Measurements from ENCODE around the gene TSC22D1.

Gene TSC22D1

GRCh38 chr13:44411841-44412240 is 164.3 kb downstream of the TSC22D1 start:
- TF ChIP-seq CTCF (conservative IDR thresholded peaks at IDR 0.05; ENCODE audit: low read depth, low read length) = no peak
- DNase-seq (ENCODE audit: low read depth) = no peak
- H3K4me3 ChIP-seq (ENCODE audit: low read depth, low read length) = no peak overlapping the region

- DNase-seq (ENCODE audit: low read depth) = no peak
- no peak overlapping the region for H3K4me3 ChIP-seq (ENCODE audit: low read depth, low read length)
- peak; percentile 23 for TF ChIP-seq CTCF (conservative IDR thresholded peaks at IDR 0.05; ENCODE audit: low read depth, low read length)
Observed at GRCh38 chr13:44410328-44410859, 165.7 kb downstream of the TSC22D1 start.

- no peak for DNase-seq (ENCODE audit: low read depth)
- no peak overlapping the region for H3K4me3 ChIP-seq (ENCODE audit: low read depth, low read length)
- no peak for TF ChIP-seq CTCF (conservative IDR thresholded peaks at IDR 0.05; ENCODE audit: low read depth, low read length)
Observed at GRCh38 chr13:44409595-44409994, 166.5 kb downstream of the TSC22D1 start.

GRCh38 chr13:44407891-44408290 is 168.2 kb downstream of the TSC22D1 start:
- DNase-seq (ENCODE audit: low read depth) = no peak
- no peak for TF ChIP-seq CTCF (conservative IDR thresholded peaks at IDR 0.05; ENCODE audit: low read depth, low read length)
- H3K4me3 ChIP-seq (ENCODE audit: low read depth, low read length) = no peak overlapping the region

GRCh38 chr13:44407379-44407778 is 168.8 kb downstream of the TSC22D1 start:
- no peak for DNase-seq (ENCODE audit: low read depth)
- TF ChIP-seq CTCF (conservative IDR thresholded peaks at IDR 0.05; ENCODE audit: low read depth, low read length) = no peak
- H3K4me3 ChIP-seq (ENCODE audit: low read depth, low read length) = no peak overlapping the region

- no peak for TF ChIP-seq CTCF (conservative IDR thresholded peaks at IDR 0.05; ENCODE audit: low read depth, low read length)
- DNase-seq (ENCODE audit: low read depth) = no peak
Observed at GRCh38 chr13:44406617-44407016, 169.5 kb downstream of the TSC22D1 start.

More at GRCh38 chr13:44406617-44407016, 169.5 kb downstream of the TSC22D1 start:
- H3K4me3 ChIP-seq (ENCODE audit: low read depth, low read length) = no peak overlapping the region
